Gastroesophageal sphincter (tissue), 4 donors: ENCODE measurements around the gene DNAH9. TPM values are rescaled to one million over a fixed set of nuclear protein-coding genes. Genes with fewer than 3 reads are reported as not detected.

Experiments used
- ATAC-seq: fragments of 150-250 bp; one replicate; pipeline ENCODE4 v1.9.1; 2016; ENCODE audit warnings: mild to moderate bottlenecking, moderate library complexity
- H3K27ac ChIP-seq, 4 donors: fragments of 200-600 bp; sonication (generic) in 3 of 4; 1 replicate in 3 of 4; 2 replicates in 1 of 4; pipeline ENCODE4 v1.5.1; 2016 to 2019
- H3K27me3 ChIP-seq: fragments of 200-600 bp; sonication (generic); one replicate; pipeline ENCODE4 v1.5.1; 2019
- H3K36me3 ChIP-seq, 2 donors: fragments of 200-600 bp; sonication (generic); one replicate each; pipeline ENCODE4 v1.5.1; 2019; ENCODE audit warnings: control low read depth in 1 of 2
- H3K4me1 ChIP-seq, 3 donors: fragments of 200-600 bp; sonication (generic); 1 replicate in 2 of 3; 2 replicates in 1 of 3; pipeline ENCODE4 v1.5.1; 2016 to 2019; ENCODE audit warnings: control low read depth in 2 of 3
- H3K4me3 ChIP-seq, 2 donors: fragments of 200-600 bp; sonication (generic); one replicate each; pipeline ENCODE4 v1.5.1; 2019; ENCODE audit warnings: mild to moderate bottlenecking in 1 of 2, moderate library complexity in 1 of 2
- H3K9me3 ChIP-seq, 3 donors: fragments of 200-600 bp; sonication (generic); one replicate each; pipeline ENCODE4 v1.5.1; 2017 to 2019; ENCODE audit warnings: control low read depth in 2 of 3
- CTCF ChIP-seq, 4 experiments: fragments of 200-600 bp in 2 of 4; fragments of 450-650 bp in 2 of 4; sonication (generic) in 1 of 4; IDR thresholded peaks; one replicate each; pipeline ENCODE4 v1.5.1; 2017 to 2019; ENCODE audit warnings: antibody characterized with exemption in 4 of 4, mild to moderate bottlenecking in 2 of 4, moderate library complexity in 2 of 4
- EP300 ChIP-seq: sonication (generic); formaldehyde crosslinking; IDR thresholded peaks from one replicate; pipeline ENCODE4 v1.6.1; 2017; ENCODE audit warnings: antibody characterized with exemption, mild to moderate bottlenecking
- POLR2A ChIP-seq, 2 donors: fragments of 450-650 bp; IDR thresholded peaks; one replicate each; pipeline ENCODE4 v1.6.1; 2017; ENCODE audit warnings: antibody characterized with exemption in 2 of 2, mild to moderate bottlenecking in 2 of 2, moderate library complexity in 1 of 2
- POLR2AphosphoS5 ChIP-seq: sonication (generic); formaldehyde crosslinking; IDR thresholded peaks from one replicate; pipeline ENCODE4 v1.6.1; 2017; ENCODE audit warnings: antibody characterized with exemption
- WGBS, 2 donors: methylation state at CpG; one replicate each; pipeline ENCODE4 v1.1.5; 2018; ENCODE audit warnings: low coverage in 1 of 2; 5-methylcytosine and 5-hydroxymethylcytosine counted together
- total RNA-seq, 4 donors: library from RNA; depleted of rRNA; stranded (reverse); fragments of >200 nt; gene quantifications; one replicate each; pipeline ENCODE4 v1.1.0, GENCODE V29; 2016

DNAH9 gene
- total RNA-seq, 4 donors from 2014 or later = 0.12 to 0.15 (median 0.13) TPM; not detected in 1

- ATAC-seq = no peak
- no peak overlapping the region for H3K4me3 ChIP-seq
- WGBS, 2 donors = 44 to 48% methylated on average over 1 to 2 of the region's 3 CpGs
- no peaks in the 10 kb centered on the region for H3K27me3 ChIP-seq
- H3K9me3 ChIP-seq = no peaks in the 10 kb centered on the region
- TF ChIP-seq EP300 (no peak), POLR2A (IDR thresholded peaks at IDR 0.05) (no peak), CTCF (IDR thresholded peaks at IDR 0.05) (no peak), POLR2AphosphoS5 (no peak)
- no peaks in the 10 kb centered on the region for H3K4me1 ChIP-seq
- no peak overlapping the region for H3K27ac ChIP-seq
- no peaks in the 10 kb centered on the region for H3K36me3 ChIP-seq
Measured at GRCh38 chr17:11589716-11590115, 8.6 kb upstream of the DNAH9 start.

- no peak overlapping the region for H3K27ac ChIP-seq
- H3K4me1 ChIP-seq = peaks cover 0 to 20% (median 0%) of the 10 kb centered on the region in 3 donors
- no peaks in the 10 kb centered on the region for H3K27me3 ChIP-seq
- no peak for TF ChIP-seq POLR2A (IDR thresholded peaks at IDR 0.05)
- no peak for TF ChIP-seq CTCF (IDR thresholded peaks at IDR 0.05)
- no peak for TF ChIP-seq EP300
- TF ChIP-seq POLR2AphosphoS5 = no peak
- no peak overlapping the region for H3K4me3 ChIP-seq
- no peaks in the 10 kb centered on the region for H3K36me3 ChIP-seq
- H3K9me3 ChIP-seq = no peaks in the 10 kb centered on the region
- ATAC-seq = no peak
- 69 to 85% methylated on average over 5 of the region's 5 CpGs for WGBS, 2 donors
Measured at GRCh38 chr17:11601661-11602060, 3.4 kb downstream of the DNAH9 start.

- 5 to 15% methylated on average over 4 to 6 of the region's 6 CpGs for WGBS, 2 donors
- TF ChIP-seq POLR2AphosphoS5 (no peak), CTCF (IDR thresholded peaks at IDR 0.05) (no peak), EP300 (no peak), POLR2A (IDR thresholded peaks at IDR 0.05) (no peak)
- H3K4me3 ChIP-seq = no peak overlapping the region
- peak overlapping the region in 3 of 4 donors; percentile 18 to 28 (median 23) for H3K27ac ChIP-seq
- H3K27me3 ChIP-seq = peaks cover 3% of the 10 kb centered on the region
- H3K4me1 ChIP-seq = peaks cover 0 to 12% (median 0%) of the 10 kb centered on the region in 3 donors
- peak; percentile 87 for ATAC-seq
- H3K9me3 ChIP-seq = no peaks in the 10 kb centered on the region
- no peaks in the 10 kb centered on the region for H3K36me3 ChIP-seq
Measured at GRCh38 chr17:11608396-11608795, 10.1 kb downstream of the DNAH9 start.

GRCh38 chr17:11610999-11611566 lies 12.8 kb downstream of the DNAH9 start:
- H3K9me3 ChIP-seq = no peaks in the 10 kb centered on the region
- ATAC-seq = no peak
- TF ChIP-seq POLR2A (IDR thresholded peaks at IDR 0.05) = no peak
- no peak for TF ChIP-seq POLR2AphosphoS5
- no peak for TF ChIP-seq CTCF (IDR thresholded peaks at IDR 0.05)
- TF ChIP-seq EP300 = no peak
- H3K36me3 ChIP-seq = no peaks in the 10 kb centered on the region
- WGBS, 2 donors = 40 to 52% methylated on average over 3 to 6 of the region's 6 CpGs
- peaks cover 0 to 12% (median 0%) of the 10 kb centered on the region in 3 donors for H3K4me1 ChIP-seq
- no peak overlapping the region for H3K4me3 ChIP-seq
- H3K27me3 ChIP-seq = peaks cover 3% of the 10 kb centered on the region
- H3K27ac ChIP-seq = no peak overlapping the region

DNA sequence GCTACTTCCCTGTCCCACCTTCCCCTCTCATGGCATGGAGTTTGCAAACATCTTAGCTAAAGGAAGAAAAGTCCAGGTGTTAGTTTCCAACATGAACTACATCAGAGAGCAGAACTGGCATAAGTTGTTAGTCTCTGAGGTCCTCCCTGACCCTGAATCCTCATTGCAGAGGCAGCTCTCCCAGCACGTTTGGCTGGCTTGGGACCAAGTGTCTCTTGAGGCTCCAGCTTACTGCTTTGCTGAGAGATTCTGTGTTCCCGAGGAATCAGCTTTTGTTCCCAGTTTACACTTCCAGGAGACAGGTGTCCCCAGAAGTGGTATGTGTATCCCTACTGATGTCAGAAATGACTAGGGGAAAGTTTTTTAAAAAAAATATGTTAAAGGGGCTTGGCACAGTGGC lies 14.7 kb downstream of the DNAH9 start:
- H3K27ac ChIP-seq = no peak overlapping the region
- H3K4me3 ChIP-seq = no peak overlapping the region
- no peak for ATAC-seq
- no peaks in the 10 kb centered on the region for H3K36me3 ChIP-seq
- peaks cover 16% of the 10 kb centered on the region for H3K27me3 ChIP-seq
- no peaks in the 10 kb centered on the region for H3K9me3 ChIP-seq
- H3K4me1 ChIP-seq = peaks cover 0 to 11% (median 0%) of the 10 kb centered on the region in 3 donors
- TF ChIP-seq POLR2A (IDR thresholded peaks at IDR 0.05) (no peak), EP300 (no peak), POLR2AphosphoS5 (no peak), CTCF (IDR thresholded peaks at IDR 0.05) (no peak)
- 0 to 14% methylated on average over 1 of the region's 2 CpGs for WGBS, 2 donors
